Loucy (cell line): Measurements from ENCODE around the gene GLMN.

ENCODE experiments used
- H2AFZ ChIP-seq: fragments of 200-600 bp; sonication (generic); 2 replicates; pipeline ENCODE4 v1.6.0; 2016; ENCODE audit warnings: antibody characterized with exemption, mild to moderate bottlenecking, low read length, moderate library complexity
- H3F3A ChIP-seq: fragments of 200-600 bp; 2 replicates; pipeline ENCODE4 v1.6.0; 2016; ENCODE audit warnings: antibody characterized with exemption, low read depth, mild to moderate bottlenecking
- H3K27me3 ChIP-seq: fragments of 200-600 bp; sonication (generic); 2 replicates; pipeline ENCODE4 v1.6.1; 2014; ENCODE audit warnings: low read length, mild to moderate bottlenecking; ENCODE audit not compliant: insufficient read depth, poor library complexity, severe bottlenecking
- H3K36me3 ChIP-seq: fragments of 200-600 bp; sonication (generic); 2 replicates; pipeline ENCODE4 v1.6.1; 2016; ENCODE audit warnings: low read length; ENCODE audit not compliant: insufficient read depth
- H3K4me1 ChIP-seq: fragments of 200-600 bp; sonication (generic); 2 replicates; pipeline ENCODE4 v1.5.1; 2014; ENCODE audit warnings: low read length, mild to moderate bottlenecking; ENCODE audit not compliant: insufficient read depth, poor library complexity, severe bottlenecking
- H3K4me2 ChIP-seq: fragments of 200-600 bp; sonication (generic); 2 replicates; pipeline ENCODE4 v1.6.0; 2014; ENCODE audit warnings: antibody characterized with exemption, low read length, low read depth, mild to moderate bottlenecking; ENCODE audit not compliant: poor library complexity, severe bottlenecking
- H3K4me3 ChIP-seq: fragments of 200-600 bp; sonication (generic); 2 replicates; pipeline ENCODE4 v1.5.1; 2014; ENCODE audit warnings: low read length, mild to moderate bottlenecking, mixed read lengths; ENCODE audit not compliant: poor library complexity, severe bottlenecking
- H3K79me2 ChIP-seq: fragments of 200-600 bp; sonication (generic); 2 replicates; pipeline ENCODE4 v1.6.1; 2014; ENCODE audit warnings: low read length; ENCODE audit not compliant: insufficient read depth
- H3K9ac ChIP-seq: fragments of 200-600 bp; sonication (generic); 2 replicates; pipeline ENCODE4 v1.6.0; 2014; ENCODE audit warnings: mild to moderate bottlenecking, low read depth, low read length, moderate library complexity; ENCODE audit not compliant: poor library complexity, severe bottlenecking
- H3K9me2 ChIP-seq: fragments of 200-600 bp; sonication (generic); replicated peaks from 2 replicates; pipeline ENCODE4 v1.6.1; 2016; ENCODE audit warnings: low read depth, low read length, mixed read lengths
- H3K9me3 ChIP-seq: fragments of 200-600 bp; sonication (generic); 2 replicates; pipeline ENCODE4 v1.6.1; 2014; ENCODE audit warnings: mild to moderate bottlenecking, antibody characterized with exemption, low read length, low read depth; ENCODE audit not compliant: insufficient read depth
- H4K20me1 ChIP-seq: fragments of 200-600 bp; sonication (generic); 2 replicates; pipeline ENCODE4 v1.6.0; 2014; ENCODE audit warnings: antibody characterized with exemption, low read length, mild to moderate bottlenecking; ENCODE audit not compliant: insufficient read depth, poor library complexity, severe bottlenecking
- EZH2phosphoT487 ChIP-seq: fragments of 200-600 bp; IDR thresholded peaks from 2 replicates; pipeline ENCODE4 v1.6.1; 2018; ENCODE audit warnings: antibody characterized with exemption, mild to moderate bottlenecking, moderate library complexity, borderline replicate concordance
- TF ChIP-seq, protein P1 (sequence below): fragments of 200-600 bp; sonication (generic); conservative IDR thresholded peaks from 2 replicates; pipeline ENCODE4 v1.5.1; 2014; ENCODE audit warnings: mild to moderate bottlenecking, antibody characterized with exemption, low read length

The GLMN gene

GRCh38 chr1:92244376-92244775 lies 54.4 kb downstream of the GLMN start:
- Histone ChIP-seq H3K27me3 (no peaks in the 10 kb centered on the region), H3K9ac (no peak overlapping the region), H3K4me3 (no peak overlapping the region), H3F3A (no peaks in the 10 kb centered on the region), H3K79me2 (no peaks in the 10 kb centered on the region), H3K4me2 (no peak overlapping the region), H4K20me1 (no peaks in the 10 kb centered on the region), H2AFZ (no peak overlapping the region), H3K9me2 (no peaks in the 10 kb centered on the region), H3K36me3 (peaks cover 30% of the 10 kb centered on the region), H3K4me1 (no peaks in the 10 kb centered on the region), H3K9me3 (no peaks in the 10 kb centered on the region)
- TF ChIP-seq EZH2phosphoT487, result no peak
- TF ChIP-seq, protein P1, sequence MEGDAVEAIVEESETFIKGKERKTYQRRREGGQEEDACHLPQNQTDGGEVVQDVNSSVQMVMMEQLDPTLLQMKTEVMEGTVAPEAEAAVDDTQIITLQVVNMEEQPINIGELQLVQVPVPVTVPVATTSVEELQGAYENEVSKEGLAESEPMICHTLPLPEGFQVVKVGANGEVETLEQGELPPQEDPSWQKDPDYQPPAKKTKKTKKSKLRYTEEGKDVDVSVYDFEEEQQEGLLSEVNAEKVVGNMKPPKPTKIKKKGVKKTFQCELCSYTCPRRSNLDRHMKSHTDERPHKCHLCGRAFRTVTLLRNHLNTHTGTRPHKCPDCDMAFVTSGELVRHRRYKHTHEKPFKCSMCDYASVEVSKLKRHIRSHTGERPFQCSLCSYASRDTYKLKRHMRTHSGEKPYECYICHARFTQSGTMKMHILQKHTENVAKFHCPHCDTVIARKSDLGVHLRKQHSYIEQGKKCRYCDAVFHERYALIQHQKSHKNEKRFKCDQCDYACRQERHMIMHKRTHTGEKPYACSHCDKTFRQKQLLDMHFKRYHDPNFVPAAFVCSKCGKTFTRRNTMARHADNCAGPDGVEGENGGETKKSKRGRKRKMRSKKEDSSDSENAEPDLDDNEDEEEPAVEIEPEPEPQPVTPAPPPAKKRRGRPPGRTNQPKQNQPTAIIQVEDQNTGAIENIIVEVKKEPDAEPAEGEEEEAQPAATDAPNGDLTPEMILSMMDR, result no peak

DNA sequence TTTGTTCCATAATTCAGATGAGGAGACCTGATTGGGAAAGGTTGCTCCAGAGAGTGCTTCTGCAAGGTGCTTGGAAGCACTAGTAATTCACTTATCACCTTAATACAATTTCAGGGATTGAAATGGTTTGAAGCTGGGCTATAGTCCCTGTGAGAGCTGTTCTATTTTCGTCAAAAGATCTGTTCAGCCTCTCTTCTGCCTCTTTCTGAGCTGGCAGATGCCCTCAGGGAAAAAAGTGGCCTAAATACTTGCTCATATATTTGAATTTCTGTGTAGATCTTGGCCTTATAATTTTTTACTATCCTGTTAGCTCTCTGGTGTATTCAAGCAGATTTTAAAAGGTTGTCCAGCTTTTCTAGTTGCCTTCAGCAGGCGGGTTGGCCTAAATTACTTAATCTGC lies 58.8 kb downstream of the GLMN start:
- H3K79me2 ChIP-seq, result no peaks in the 10 kb centered on the region
- no peaks in the 10 kb centered on the region for H3K4me1 ChIP-seq
- no peak overlapping the region for H3K4me3 ChIP-seq
- no peaks in the 10 kb centered on the region for H3K9me2 ChIP-seq
- no peaks in the 10 kb centered on the region for H3F3A ChIP-seq
- H2AFZ ChIP-seq, result no peak overlapping the region
- H3K4me2 ChIP-seq, result no peak overlapping the region
- no peak for TF ChIP-seq EZH2phosphoT487
- TF ChIP-seq, protein P1, result no peak
- no peaks in the 10 kb centered on the region for H3K27me3 ChIP-seq
- no peaks in the 10 kb centered on the region for H3K9me3 ChIP-seq
- 0 out of 2 replicates have a peak, but pooled peaks cover 3% of the 10 kb centered on the region for H3K36me3 ChIP-seq
- no peak overlapping the region for H3K9ac ChIP-seq
- no peaks in the 10 kb centered on the region for H4K20me1 ChIP-seq

DNA sequence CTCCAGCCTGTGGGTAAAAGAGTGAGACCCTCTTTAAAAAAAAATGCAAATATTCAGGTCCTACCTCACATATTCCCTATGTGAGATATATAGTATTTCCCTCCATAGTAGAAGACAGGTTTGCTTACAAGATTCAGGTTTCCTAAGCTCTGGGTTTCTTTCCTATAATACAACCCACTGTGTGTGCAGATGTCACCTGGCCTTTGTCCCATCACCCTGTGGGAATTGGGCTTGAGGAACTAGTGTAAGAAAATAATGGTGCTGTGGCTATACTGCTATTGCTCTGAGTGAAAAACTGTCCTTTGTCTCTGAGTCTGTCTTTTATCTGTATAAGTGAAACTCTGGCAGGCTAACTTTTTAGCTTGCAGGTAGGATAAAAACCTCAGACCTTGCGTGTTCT lies 68.1 kb downstream of the GLMN start:
- Histone ChIP-seq H3K9ac (no peak overlapping the region), H3K4me2 (no peak overlapping the region), H3K9me3 (no peaks in the 10 kb centered on the region), H3K9me2 (no peaks in the 10 kb centered on the region), H3K4me3 (no peak overlapping the region), H3K79me2 (no peaks in the 10 kb centered on the region), H3K27me3 (no peaks in the 10 kb centered on the region), H3F3A (no peaks in the 10 kb centered on the region), H3K36me3 (no peaks in the 10 kb centered on the region), H2AFZ (no peak overlapping the region), H3K4me1 (no peaks in the 10 kb centered on the region), H4K20me1 (no peaks in the 10 kb centered on the region)
- TF ChIP-seq EZH2phosphoT487, result no peak
- TF ChIP-seq, protein P1, result no peak
